GM20000 (cell line): ENCODE data around the gene C1orf21.

Experiments used
- DNase-seq: peaks from one replicate; pipeline ENCODE4 v3.0.0; 2012; ENCODE audit warnings: low spot score
- CTCF ChIP-seq: IDR thresholded peaks from 2 replicates; pipeline ENCODE4 v1.5.1; 2012; ENCODE audit warnings: mild to moderate bottlenecking, control low read depth; ENCODE audit errors: extremely low read depth, missing control alignments

C1orf21 gene

GRCh38 chr1:184625271-184625670 lies 238.4 kb downstream of the C1orf21 start:
- no peak for DNase-seq
- TF ChIP-seq CTCF = no peak

GRCh38 chr1:184626076-184627006 lies 239.5 kb downstream of the C1orf21 start:
- no peak for TF ChIP-seq CTCF
- DNase-seq = peak; percentile 15

GRCh38 chr1:184627007-184627341 lies 240.1 kb downstream of the C1orf21 start:
- no peak for DNase-seq
- no peak for TF ChIP-seq CTCF

GRCh38 chr1:184629266-184629665 lies 242.4 kb downstream of the C1orf21 start:
- TF ChIP-seq CTCF = no peak
- DNase-seq = no peak

- no peak for TF ChIP-seq CTCF
- no peak for DNase-seq
Measured at GRCh38 chr1:184630679-184631060, 243.8 kb downstream of the C1orf21 start.

- DNase-seq = no peak
- no peak for TF ChIP-seq CTCF
Measured at GRCh38 chr1:184632415-184633175, 245.8 kb downstream of the C1orf21 start.

- TF ChIP-seq CTCF = no peak
- DNase-seq = no peak
Measured at GRCh38 chr1:184633785-184634184, 247.0 kb downstream of the C1orf21 start.
